ENCODE measurements around the gene CCDC91. TPM values are rescaled to one million over a fixed set of nuclear protein-coding genes. Genes with fewer than 3 reads are reported as not detected.

The CCDC91 gene
- total RNA-seq, 1 donor from 2014 or later, result 12.3 TPM

- H3K9me3 Mint-ChIP-seq (ENCODE audit: unreplicated experiment), result no peaks in the 10 kb centered on the region
- no peak for TF ChIP-seq CTCF (IDR thresholded peaks at IDR 0.05; ENCODE audit: unreplicated experiment)
- H3K4me3 Mint-ChIP-seq (ENCODE audit: unreplicated experiment), result no peak overlapping the region
- no peaks in the 10 kb centered on the region for H3K27me3 Mint-ChIP-seq (ENCODE audit: unreplicated experiment)
- DNase-seq (ENCODE audit: low spot score), result no peak
- H3K27ac Mint-ChIP-seq (ENCODE audit: unreplicated experiment), result no peak overlapping the region
- H3K4me1 Mint-ChIP-seq (ENCODE audit: unreplicated experiment), result peaks cover 3% of the 10 kb centered on the region
- H3K36me3 Mint-ChIP-seq (ENCODE audit: low read depth, unreplicated experiment), result no peaks in the 10 kb centered on the region
These were observed 368.0 kb downstream of the CCDC91 start for GRCh38 chr12:28558250-28558649.

GRCh38 chr12:28563286-28563685 is 373.0 kb downstream of the CCDC91 start:
- H3K27ac Mint-ChIP-seq (ENCODE audit: unreplicated experiment), result no peak overlapping the region
- no peaks in the 10 kb centered on the region for H3K9me3 Mint-ChIP-seq (ENCODE audit: unreplicated experiment)
- H3K36me3 Mint-ChIP-seq (ENCODE audit: low read depth, unreplicated experiment), result no peaks in the 10 kb centered on the region
- no peak overlapping the region for H3K4me3 Mint-ChIP-seq (ENCODE audit: unreplicated experiment)
- TF ChIP-seq CTCF (IDR thresholded peaks at IDR 0.05; ENCODE audit: unreplicated experiment), result no peak
- H3K27me3 Mint-ChIP-seq (ENCODE audit: unreplicated experiment), result no peaks in the 10 kb centered on the region
- DNase-seq (ENCODE audit: low spot score), result no peak
- H3K4me1 Mint-ChIP-seq (ENCODE audit: unreplicated experiment), result peaks cover 3% of the 10 kb centered on the region

- H3K27ac Mint-ChIP-seq (ENCODE audit: unreplicated experiment), result no peak overlapping the region
- H3K4me3 Mint-ChIP-seq (ENCODE audit: unreplicated experiment), result no peak overlapping the region
- DNase-seq (ENCODE audit: low spot score), result no peak
- no peaks in the 10 kb centered on the region for H3K36me3 Mint-ChIP-seq (ENCODE audit: low read depth, unreplicated experiment)
- H3K9me3 Mint-ChIP-seq (ENCODE audit: unreplicated experiment), result no peaks in the 10 kb centered on the region
- H3K4me1 Mint-ChIP-seq (ENCODE audit: unreplicated experiment), result peaks cover 3% of the 10 kb centered on the region
- TF ChIP-seq CTCF (IDR thresholded peaks at IDR 0.05; ENCODE audit: unreplicated experiment), result no peak
- H3K27me3 Mint-ChIP-seq (ENCODE audit: unreplicated experiment), result no peaks in the 10 kb centered on the region
These were observed 373.7 kb downstream of the CCDC91 start for GRCh38 chr12:28563936-28564335.

- DNase-seq (ENCODE audit: low spot score), result no peak
- Mint-ChIP-seq H3K9me3 (ENCODE audit: unreplicated experiment) (no peaks in the 10 kb centered on the region), H3K4me1 (ENCODE audit: unreplicated experiment) (peaks cover 6% of the 10 kb centered on the region), H3K4me3 (ENCODE audit: unreplicated experiment) (no peak overlapping the region), H3K36me3 (ENCODE audit: low read depth, unreplicated experiment) (no peaks in the 10 kb centered on the region), H3K27me3 (ENCODE audit: unreplicated experiment) (no peaks in the 10 kb centered on the region), H3K27ac (ENCODE audit: unreplicated experiment) (no peak overlapping the region)
- no peak for TF ChIP-seq CTCF (IDR thresholded peaks at IDR 0.05; ENCODE audit: unreplicated experiment)
These were observed 377.9 kb downstream of the CCDC91 start for GRCh38 chr12:28568118-28568517.

GRCh38 chr12:28568704-28569103 is 378.4 kb downstream of the CCDC91 start:
- H3K27me3 Mint-ChIP-seq (ENCODE audit: unreplicated experiment), result peaks cover 1% of the 10 kb centered on the region
- no peaks in the 10 kb centered on the region for H3K36me3 Mint-ChIP-seq (ENCODE audit: low read depth, unreplicated experiment)
- peaks cover 5% of the 10 kb centered on the region for H3K4me1 Mint-ChIP-seq (ENCODE audit: unreplicated experiment)
- H3K27ac Mint-ChIP-seq (ENCODE audit: unreplicated experiment), result no peak overlapping the region
- H3K4me3 Mint-ChIP-seq (ENCODE audit: unreplicated experiment), result no peak overlapping the region
- DNase-seq (ENCODE audit: low spot score), result no peak
- no peaks in the 10 kb centered on the region for H3K9me3 Mint-ChIP-seq (ENCODE audit: unreplicated experiment)
- TF ChIP-seq CTCF (IDR thresholded peaks at IDR 0.05; ENCODE audit: unreplicated experiment), result no peak

Data from endothelial cell (in vitro differentiated cells).